GM19468 (cell line): Measurements from ENCODE around the gene EPO.
"Not testable (repeated sequence)": the region's sequence is repeated elsewhere in the genome, so short reads cannot be mapped to it uniquely, and the experiment has no call there.

Source experiments
- ATAC-seq: cut with Tn5 transposase; IDR thresholded peaks from one replicate; pipeline ENCODE4 v1.9.1; 2021; ENCODE audit warnings: mild to moderate bottlenecking, moderate library complexity, moderate number of reproducible peaks; ENCODE audit not compliant: unreplicated experiment; ENCODE audit errors: extremely low read depth

Gene EPO

GRCh38 chr7:100731937-100732636 lies 11.8 kb downstream of the EPO start:
- ATAC-seq: no peak

GRCh38 chr7:100735730-100736129 lies 15.5 kb downstream of the EPO start:
- no peak for ATAC-seq

GRCh38 chr7:100736671-100737070 lies 16.4 kb downstream of the EPO start:
- ATAC-seq: no peak

- ATAC-seq: no peak
Observed at GRCh38 chr7:100739934-100740333, 19.7 kb downstream of the EPO start.

- no peak for ATAC-seq
Observed at GRCh38 chr7:100744605-100745004, 24.3 kb downstream of the EPO start.

GRCh38 chr7:100745184-100745583 lies 24.9 kb downstream of the EPO start:
- ATAC-seq: no peak

GRCh38 chr7:100752994-100753393 lies 32.7 kb downstream of the EPO start:
- no peak for ATAC-seq

GRCh38 chr7:100753750-100754149 lies 33.5 kb downstream of the EPO start:
- no peak for ATAC-seq

GRCh38 chr7:100759357-100760171 lies 39.3 kb downstream of the EPO start:
- ATAC-seq: no peak

- not testable (repeated sequence) for ATAC-seq
Observed at GRCh38 chr7:100762841-100763240, 42.6 kb downstream of the EPO start.

GRCh38 chr7:100763556-100764140 lies 43.4 kb downstream of the EPO start:
- no peak for ATAC-seq

GRCh38 chr7:100764841-100765240 lies 44.6 kb downstream of the EPO start:
- no peak for ATAC-seq

- no peak for ATAC-seq
Observed at GRCh38 chr7:100765250-100765649, 45.0 kb downstream of the EPO start.

- no peak for ATAC-seq
Observed at GRCh38 chr7:100768784-100769183, 48.5 kb downstream of the EPO start.
